Uterus (tissue), 4 donors: ENCODE measurements around the gene SND1. TPM values are rescaled to one million over a fixed set of nuclear protein-coding genes. Genes with fewer than 3 reads are reported as not detected.

Experiments used
- DNase-seq, 2 donors: peaks; one replicate each; pipeline ENCODE4 v3.0.0-alpha.2; 2019 to 2020
- H3K27ac ChIP-seq, 2 donors: fragments of 200-600 bp; sonication (generic); 1 replicate in 1 of 2; 2 replicates in 1 of 2; pipeline ENCODE4 v1.5.1; 2016 to 2018
- H3K27me3 ChIP-seq, 2 donors: fragments of 200-600 bp; sonication (generic); one replicate each; pipeline ENCODE4 v1.5.1; 2018 to 2019; ENCODE audit warnings: control low read depth in 1 of 2
- H3K36me3 ChIP-seq, 2 donors: fragments of 200-600 bp; sonication (generic); one replicate each; pipeline ENCODE4 v1.5.1; 2019; ENCODE audit warnings: control low read depth in 1 of 2
- H3K4me1 ChIP-seq, 2 donors: fragments of 200-600 bp; sonication (generic); one replicate each; pipeline ENCODE4 v1.5.1; 2018 to 2019; ENCODE audit warnings: control low read depth in 1 of 2
- H3K4me3 ChIP-seq, 2 donors: fragments of 200-600 bp; sonication (generic); 1 replicate in 1 of 2; 2 replicates in 1 of 2; pipeline ENCODE4 v1.5.1; 2018 to 2019; ENCODE audit warnings: mild to moderate bottlenecking in 1 of 2
- H3K9me3 ChIP-seq, 2 donors: fragments of 200-600 bp; sonication (generic); one replicate each; pipeline ENCODE4 v1.5.1; 2019; ENCODE audit warnings: control low read depth in 1 of 2
- CTCF ChIP-seq, 4 experiments: fragments of 200-600 bp in 2 of 4; fragments of 450-650 bp in 2 of 4; sonication (generic) in 2 of 4; IDR thresholded peaks; one replicate each; pipeline ENCODE4 v1.5.1; 2016 to 2019; ENCODE audit warnings: antibody characterized with exemption in 4 of 4, mild to moderate bottlenecking in 2 of 4, moderate library complexity in 1 of 4
- POLR2A ChIP-seq, 2 donors: fragments of 450-650 bp; IDR thresholded peaks; one replicate each; pipeline ENCODE4 v1.6.1; 2016; ENCODE audit warnings: antibody characterized with exemption in 2 of 2, mild to moderate bottlenecking in 1 of 2, moderate library complexity in 1 of 2
- intact Hi-C: fragments of 100-400 bp; cut with DNase I; formaldehyde crosslinking; loops from one replicate; pipeline ENCODE4 v1.15.1; 2023; ENCODE audit warnings: low total_unique reads
- total RNA-seq, 4 donors: library from RNA; depleted of rRNA in 3 of 4; stranded (reverse); fragments of >200 nt in 3 of 4; gene quantifications; one replicate each; pipeline versions ENCODE4 v1.1.0 to v1.2.4, GENCODE V29; 2014 to 2023
- donor health status: DM: yes; HTN: yes; CAD: no.

SND1 gene
- total RNA-seq, 4 donors from 2014 or later = 54.8 to 192 (median 117) TPM

GRCh38 chr7:127930341-127931328, 278.6 kb downstream of the SND1 start:
- H3K9me3 ChIP-seq = no peaks in the 10 kb centered on the region
- no peak for DNase-seq
- no peaks in the 10 kb centered on the region for H3K36me3 ChIP-seq
- intact Hi-C loops = no loop called here
- TF ChIP-seq POLR2A (IDR thresholded peaks at IDR 0.05) = no peak
- no peak for TF ChIP-seq CTCF (IDR thresholded peaks at IDR 0.05)
- no peak overlapping the region for H3K4me3 ChIP-seq
- H3K27ac ChIP-seq = no peak overlapping the region
- no peaks in the 10 kb centered on the region for H3K4me1 ChIP-seq
- no peaks in the 10 kb centered on the region for H3K27me3 ChIP-seq

- Histone ChIP-seq H3K4me3 (no peak overlapping the region), H3K27me3 (no peaks in the 10 kb centered on the region), H3K27ac (no peak overlapping the region), H3K9me3 (no peaks in the 10 kb centered on the region), H3K36me3 (no peaks in the 10 kb centered on the region), H3K4me1 (no peaks in the 10 kb centered on the region)
- DNase-seq = no peak
- intact Hi-C loops = no loop called here
- no peak for TF ChIP-seq POLR2A (IDR thresholded peaks at IDR 0.05)
- TF ChIP-seq CTCF (IDR thresholded peaks at IDR 0.05) = no peak
Measured at GRCh38 chr7:127932076-127932475, 280.1 kb downstream of the SND1 start.

- TF ChIP-seq CTCF (IDR thresholded peaks at IDR 0.05) (no peak), POLR2A (IDR thresholded peaks at IDR 0.05) (no peak)
- Histone ChIP-seq H3K4me1 (no peaks in the 10 kb centered on the region), H3K27me3 (no peaks in the 10 kb centered on the region), H3K36me3 (no peaks in the 10 kb centered on the region), H3K27ac (no peak overlapping the region), H3K4me3 (no peak overlapping the region), H3K9me3 (no peaks in the 10 kb centered on the region)
- intact Hi-C loops = no loop called here
- DNase-seq = no peak
Measured at GRCh38 chr7:127932496-127932895, 280.5 kb downstream of the SND1 start.

- Histone ChIP-seq H3K27ac (no peak overlapping the region), H3K9me3 (no peaks in the 10 kb centered on the region), H3K4me1 (no peaks in the 10 kb centered on the region), H3K27me3 (no peaks in the 10 kb centered on the region), H3K36me3 (no peaks in the 10 kb centered on the region), H3K4me3 (no peak overlapping the region)
- intact Hi-C loops = no loop called here
- no peak for TF ChIP-seq POLR2A (IDR thresholded peaks at IDR 0.05)
- no peak for TF ChIP-seq CTCF (IDR thresholded peaks at IDR 0.05)
- no peak for DNase-seq
Measured at GRCh38 chr7:127933146-127933545, 281.2 kb downstream of the SND1 start.

DNA sequence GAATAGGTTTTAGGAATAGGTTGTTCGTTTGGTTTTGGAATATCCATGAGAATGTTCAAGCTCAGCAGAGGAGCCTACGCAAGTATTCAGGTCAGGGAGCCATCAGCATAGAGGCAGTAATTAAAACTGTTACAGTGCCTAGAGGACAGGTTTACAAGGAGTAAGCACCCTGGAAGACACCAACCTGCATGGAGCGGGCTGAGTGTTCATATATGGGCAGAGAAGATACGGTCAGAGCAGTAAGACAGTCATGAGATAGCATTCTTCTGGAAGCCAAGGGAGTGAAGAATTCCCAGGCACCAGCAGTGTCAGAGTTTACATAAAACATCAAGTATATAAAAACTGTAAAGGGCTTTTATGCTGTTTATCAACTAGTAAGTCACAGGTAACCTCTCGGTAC, 282.7 kb downstream of the SND1 start:
- H3K9me3 ChIP-seq = no peaks in the 10 kb centered on the region
- intact Hi-C loops = no loop called here
- no peak overlapping the region for H3K27ac ChIP-seq
- no peaks in the 10 kb centered on the region for H3K27me3 ChIP-seq
- no peaks in the 10 kb centered on the region for H3K4me1 ChIP-seq
- H3K4me3 ChIP-seq = no peak overlapping the region
- H3K36me3 ChIP-seq = no peaks in the 10 kb centered on the region
- TF ChIP-seq CTCF (IDR thresholded peaks at IDR 0.05) (no peak), POLR2A (IDR thresholded peaks at IDR 0.05) (no peak)
- DNase-seq = no peak
